ENCODE data around the gene KIF22.
A peak's percentile ranks its signal among the peaks of the same experiment; 100 is the strongest.

Gene KIF22

GRCh38 chr16:29845656-29846055 lies 55.1 kb downstream of the KIF22 start:
- no peak for DNase-seq (ENCODE audit: low read depth)
- no peak for TF ChIP-seq CTCF (IDR thresholded peaks at IDR 0.05; ENCODE audit: low read length, missing control alignments)
- no peak overlapping the region for H3K4me3 ChIP-seq (replicated peaks; ENCODE audit: low read depth, low read length)

GRCh38 chr16:29848420-29849297 lies 58.1 kb downstream of the KIF22 start:
- peak; percentile 77 for DNase-seq (ENCODE audit: low read depth)
- TF ChIP-seq CTCF (IDR thresholded peaks at IDR 0.05; ENCODE audit: low read length, missing control alignments) = peak; percentile 92
- H3K4me3 ChIP-seq (replicated peaks; ENCODE audit: low read depth, low read length) = no peak overlapping the region

GRCh38 chr16:29849505-29849904 lies 59.0 kb downstream of the KIF22 start:
- H3K4me3 ChIP-seq (replicated peaks; ENCODE audit: low read depth, low read length) = no peak overlapping the region
- DNase-seq (ENCODE audit: low read depth) = no peak
- TF ChIP-seq CTCF (IDR thresholded peaks at IDR 0.05; ENCODE audit: low read length, missing control alignments) = no peak

GRCh38 chr16:29850998-29851397 lies 60.4 kb downstream of the KIF22 start:
- no peak for DNase-seq (ENCODE audit: low read depth)
- no peak for TF ChIP-seq CTCF (IDR thresholded peaks at IDR 0.05; ENCODE audit: low read length, missing control alignments)
- no peak overlapping the region for H3K4me3 ChIP-seq (replicated peaks; ENCODE audit: low read depth, low read length)

- TF ChIP-seq CTCF (IDR thresholded peaks at IDR 0.05; ENCODE audit: low read length, missing control alignments) = no peak
- peak; percentile 84 for DNase-seq (ENCODE audit: low read depth)
- no peak overlapping the region for H3K4me3 ChIP-seq (replicated peaks; ENCODE audit: low read depth, low read length)
Observed at GRCh38 chr16:29852654-29853053, 62.1 kb downstream of the KIF22 start.

GRCh38 chr16:29854520-29855100 lies 64.1 kb downstream of the KIF22 start:
- DNase-seq (ENCODE audit: low read depth) = no peak
- no peak for TF ChIP-seq CTCF (IDR thresholded peaks at IDR 0.05; ENCODE audit: low read length, missing control alignments)
- no peak overlapping the region for H3K4me3 ChIP-seq (replicated peaks; ENCODE audit: low read depth, low read length)
